ENCODE results near the gene BCL2L15. TPM values are rescaled to one million over a fixed set of nuclear protein-coding genes. Genes with fewer than 3 reads are reported as not detected.

The BCL2L15 gene
- total and polyA plus RNA-seq, 2 experiments from 2014 or later: 0.32 TPM; not detected in 1

DNA sequence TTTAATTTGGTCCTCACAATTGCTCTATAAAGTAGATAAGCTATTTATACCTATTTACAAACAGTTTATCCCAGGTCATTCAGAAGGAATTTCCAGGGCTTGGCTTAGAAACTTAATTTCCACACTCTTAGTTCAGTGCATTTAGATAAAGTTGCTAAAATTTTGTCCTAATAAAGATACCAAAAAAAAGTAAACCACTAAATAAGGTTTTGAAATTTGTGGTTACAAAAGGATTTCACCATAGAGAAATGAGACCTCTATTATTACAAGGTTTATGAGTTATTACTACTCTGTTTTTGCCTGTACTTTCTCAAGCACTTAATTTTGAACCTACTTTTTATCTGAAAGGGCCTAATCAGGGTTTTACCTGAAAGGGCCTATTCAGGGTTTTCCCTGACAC, 38.3 kb downstream of the BCL2L15 start:
- no peak overlapping the region for H3K27ac ChIP-seq
- no peaks in the 10 kb centered on the region for H3K9me2 ChIP-seq (ENCODE audit: insufficient read depth)
- no peak for DNase-seq
- H4K20me1 ChIP-seq (ENCODE audit: insufficient read depth): no peaks in the 10 kb centered on the region
- H3F3A ChIP-seq (ENCODE audit: insufficient read depth): no peaks in the 10 kb centered on the region
- no peaks in the 10 kb centered on the region for H3K27me3 ChIP-seq (replicated peaks; ENCODE audit: insufficient read depth)
- H3K4me3 ChIP-seq: no peak overlapping the region
- no peak overlapping the region for H2AFZ ChIP-seq
- in situ Hi-C loops (cut with MboI): loop anchor here (25.0 kb wide), 1 partner anchor 438 kb away; no protein-coding TSS in a partner anchor
- H3K9me3 ChIP-seq (ENCODE audit: low read depth): peaks cover 3% of the 10 kb centered on the region
- TF ChIP-seq EZH2phosphoT487 (IDR thresholded peaks at IDR 0.05; ENCODE audit: insufficient read depth, low read depth) (no peak), EZH2 (IDR thresholded peaks at IDR 0.05; ENCODE audit: insufficient read depth, poor library complexity, severe bottlenecking) (no peak)
- no peaks in the 10 kb centered on the region for H3K79me2 ChIP-seq (ENCODE audit: insufficient read depth)
- no peak overlapping the region for H3K9ac ChIP-seq
- no peaks in the 10 kb centered on the region for H3K36me3 ChIP-seq (ENCODE audit: low read depth)
- no peak overlapping the region for H3K4me2 ChIP-seq (ENCODE audit: unreplicated experiment)
- H3K4me1 ChIP-seq (ENCODE audit: insufficient read depth): no peaks in the 10 kb centered on the region

DNA sequence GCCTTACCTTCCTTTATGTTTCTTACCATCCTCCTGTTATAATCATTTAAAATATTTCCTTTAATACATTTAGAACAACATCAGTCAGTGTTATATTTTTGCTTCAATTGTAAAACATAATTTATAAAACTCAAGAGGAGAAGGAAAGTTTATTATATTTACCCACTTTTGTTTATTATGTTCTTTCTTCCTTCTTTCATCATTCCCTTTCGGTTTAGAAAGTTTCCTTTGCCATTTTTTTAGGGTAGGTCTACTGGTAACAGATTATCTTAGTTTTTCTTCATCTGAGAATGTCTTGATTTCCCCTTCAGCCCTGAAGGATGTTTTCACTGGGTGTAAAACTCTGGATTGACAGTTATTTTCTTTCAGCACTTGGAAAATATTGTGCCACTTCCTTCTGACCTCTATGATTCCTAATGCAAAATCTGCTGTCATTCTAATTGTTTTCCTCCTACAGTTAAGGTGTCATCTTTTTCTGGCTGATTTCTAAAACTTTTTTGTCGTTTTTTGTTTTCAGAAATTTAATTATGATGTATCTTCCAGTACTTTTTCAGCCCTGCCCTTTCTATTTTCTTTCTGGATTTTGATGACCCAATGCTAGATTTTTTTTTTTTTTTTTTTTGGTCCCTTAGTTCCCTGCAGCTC, 40.9 kb downstream of the BCL2L15 start:
- Histone ChIP-seq H3K9me3 (ENCODE audit: low read depth) (peaks cover 3% of the 10 kb centered on the region), H3K9me2 (ENCODE audit: insufficient read depth) (no peaks in the 10 kb centered on the region), H2AFZ (no peak overlapping the region), H4K20me1 (ENCODE audit: insufficient read depth) (no peaks in the 10 kb centered on the region), H3K27me3 (replicated peaks; ENCODE audit: insufficient read depth) (no peaks in the 10 kb centered on the region), H3K4me1 (ENCODE audit: insufficient read depth) (no peaks in the 10 kb centered on the region), H3K4me3 (no peak overlapping the region), H3K27ac (no peak overlapping the region), H3K9ac (no peak overlapping the region), H3K36me3 (ENCODE audit: low read depth) (no peaks in the 10 kb centered on the region), H3F3A (ENCODE audit: insufficient read depth) (no peaks in the 10 kb centered on the region), H3K79me2 (ENCODE audit: insufficient read depth) (no peaks in the 10 kb centered on the region), H3K4me2 (ENCODE audit: unreplicated experiment) (no peak overlapping the region)
- 48 to 50% methylated on average over 2 of the region's 2 CpGs for WGBS, 2 experiments (ENCODE audit: low coverage in 1 of 2, low lambda C conversion rate in 2 of 2, missing lambda C conversion rate in 2 of 2)
- peak; percentile 17 for DNase-seq
- in situ Hi-C loops (cut with MboI): loop anchor here (25.0 kb wide), 1 partner anchor 441 kb away; no protein-coding TSS in a partner anchor
- no peak for TF ChIP-seq EZH2phosphoT487 (IDR thresholded peaks at IDR 0.05; ENCODE audit: insufficient read depth, low read depth)
- TF ChIP-seq EZH2 (IDR thresholded peaks at IDR 0.05; ENCODE audit: insufficient read depth, poor library complexity, severe bottlenecking): no peak

DNA sequence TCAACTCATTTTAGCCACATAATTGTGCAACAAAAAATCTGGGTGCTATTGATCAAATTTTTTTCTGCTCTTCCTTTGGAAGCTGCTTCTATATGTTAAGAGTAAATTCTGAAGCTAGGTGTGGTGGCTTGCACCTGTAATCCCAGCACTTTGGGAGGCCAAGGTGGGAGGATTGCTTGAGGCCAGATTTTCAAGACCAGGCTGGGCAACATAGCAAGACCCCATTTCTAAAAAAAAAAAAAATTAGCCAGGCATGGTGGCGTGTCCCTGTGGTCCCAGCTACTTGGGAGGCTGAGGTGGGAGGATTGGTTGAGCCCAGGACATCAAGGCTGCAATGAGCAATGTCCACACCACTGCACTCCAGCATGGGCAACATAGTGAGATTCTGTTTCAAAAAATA, 50.8 kb downstream of the BCL2L15 start:
- H3K27ac ChIP-seq: no peak overlapping the region
- in situ Hi-C loops (cut with MboI): loop anchor here (25.0 kb wide), 1 partner anchor 451 kb away; no protein-coding TSS in a partner anchor
- TF ChIP-seq EZH2 (IDR thresholded peaks at IDR 0.05; ENCODE audit: insufficient read depth, poor library complexity, severe bottlenecking) (no peak), EZH2phosphoT487 (IDR thresholded peaks at IDR 0.05; ENCODE audit: insufficient read depth, low read depth) (no peak)
- no peaks in the 10 kb centered on the region for H3K9me2 ChIP-seq (ENCODE audit: insufficient read depth)
- H3K9ac ChIP-seq: no peak overlapping the region
- H2AFZ ChIP-seq: no peak overlapping the region
- no peak for DNase-seq
- no peak overlapping the region for H3K4me3 ChIP-seq
- H3K79me2 ChIP-seq (ENCODE audit: insufficient read depth): no peaks in the 10 kb centered on the region
- H3K9me3 ChIP-seq (ENCODE audit: low read depth): no peaks in the 10 kb centered on the region
- H3K4me2 ChIP-seq (ENCODE audit: unreplicated experiment): no peak overlapping the region
- no peaks in the 10 kb centered on the region for H3F3A ChIP-seq (ENCODE audit: insufficient read depth)
- WGBS, 2 experiments (ENCODE audit: low coverage in 1 of 2, low lambda C conversion rate in 2 of 2, missing lambda C conversion rate in 2 of 2): 81 to 100% methylated on average over 1 of the region's 1 CpG
- no peaks in the 10 kb centered on the region for H3K27me3 ChIP-seq (replicated peaks; ENCODE audit: insufficient read depth)
- no peaks in the 10 kb centered on the region for H3K4me1 ChIP-seq (ENCODE audit: insufficient read depth)
- H3K36me3 ChIP-seq (ENCODE audit: low read depth): no peaks in the 10 kb centered on the region
- no peaks in the 10 kb centered on the region for H4K20me1 ChIP-seq (ENCODE audit: insufficient read depth)

DNA sequence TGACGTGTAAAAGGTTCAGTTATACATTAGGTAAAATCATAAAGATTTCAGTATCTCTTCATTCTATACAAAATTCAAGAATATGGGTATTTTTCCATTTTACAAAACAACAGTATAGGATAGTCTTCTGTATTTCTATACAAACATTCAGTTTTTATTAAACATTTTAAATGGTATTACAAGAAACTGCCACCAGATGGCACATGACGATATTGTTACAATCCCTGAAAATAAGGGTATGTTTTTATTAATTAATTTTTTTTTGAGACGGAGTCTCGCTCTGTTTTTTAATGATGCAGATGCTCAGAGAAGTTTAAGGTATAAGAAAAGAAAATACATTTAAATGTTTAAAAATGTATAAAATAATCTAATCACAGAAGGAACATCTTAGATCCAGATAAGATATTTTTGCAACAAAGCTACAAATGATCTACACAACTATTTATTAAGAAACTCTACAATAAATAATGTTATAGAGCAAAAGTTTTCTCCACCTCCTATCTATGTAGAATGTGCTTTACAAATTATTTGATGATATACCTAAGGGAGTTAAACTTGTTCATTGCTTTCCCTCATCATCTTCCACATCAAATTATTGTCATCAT, 51.6 kb downstream of the BCL2L15 start:
- Histone ChIP-seq H2AFZ (peak overlapping the region; percentile 54), H3K9ac (0 out of 2 replicates have a peak overlapping the region, but pooled peaks have one; percentile 15), H3K79me2 (ENCODE audit: insufficient read depth) (no peaks in the 10 kb centered on the region), H3K4me1 (ENCODE audit: insufficient read depth) (0 out of 2 replicates have a peak, but pooled peaks cover under 1% of the 10 kb centered on the region), H3K9me3 (ENCODE audit: low read depth) (no peaks in the 10 kb centered on the region), H3K9me2 (ENCODE audit: insufficient read depth) (no peaks in the 10 kb centered on the region), H3K4me2 (ENCODE audit: unreplicated experiment) (peak overlapping the region; percentile 35), H4K20me1 (ENCODE audit: insufficient read depth) (no peaks in the 10 kb centered on the region), H3K27ac (no peak overlapping the region), H3K27me3 (replicated peaks; ENCODE audit: insufficient read depth) (no peaks in the 10 kb centered on the region), H3K4me3 (no peak overlapping the region; the same call in 1 of the 2 replicates), H3K36me3 (ENCODE audit: low read depth) (no peaks in the 10 kb centered on the region), H3F3A (ENCODE audit: insufficient read depth) (no peaks in the 10 kb centered on the region)
- TF ChIP-seq EZH2phosphoT487 (IDR thresholded peaks at IDR 0.05; ENCODE audit: insufficient read depth, low read depth) (no peak), EZH2 (IDR thresholded peaks at IDR 0.05; ENCODE audit: insufficient read depth, poor library complexity, severe bottlenecking) (no peak)
- 12 to 14% methylated on average over 4 of the region's 4 CpGs for WGBS, 2 experiments (ENCODE audit: low coverage in 1 of 2, low lambda C conversion rate in 2 of 2, missing lambda C conversion rate in 2 of 2)
- in situ Hi-C loops (cut with MboI): loop anchor here (25.0 kb wide), 1 partner anchor 452 kb away; no protein-coding TSS in a partner anchor
- peak; percentile 70 for DNase-seq

Data from GM23248 (cell line).